MV-4-11 (cell line): ENCODE data around the gene IAH1.

Source experiments
- DNase-seq: peaks from one replicate; lab custom pipeline; 2025; lab: John Stamatoyannopoulos, UW

The IAH1 gene

GRCh38 chr2:9474361-9475057 lies at the start of gene IAH1:
Gene IAH1 (plus strand): TSS chr2:9474551. CDS start chr2:9474567, 16 bp downstream.
- peak; percentile 31 for DNase-seq

- DNase-seq: no peak
These were observed 45.3 kb upstream of the IAH1 start for GRCh38 chr2:9428965-9429577.

- DNase-seq: no peak
These were observed 43.7 kb upstream of the IAH1 start for GRCh38 chr2:9430316-9431293.

GRCh38 chr2:9434489-9434888 lies 39.9 kb upstream of the IAH1 start:
- no peak for DNase-seq

GRCh38 chr2:9439536-9439935 lies 34.8 kb upstream of the IAH1 start:
- no peak for DNase-seq

GRCh38 chr2:9440058-9440727 lies 34.2 kb upstream of the IAH1 start:
- DNase-seq: no peak

- DNase-seq: no peak
These were observed 32.8 kb upstream of the IAH1 start for GRCh38 chr2:9441556-9441955.

- DNase-seq: no peak
These were observed 30.8 kb upstream of the IAH1 start for GRCh38 chr2:9443526-9443925.

GRCh38 chr2:9445089-9445488 lies 29.3 kb upstream of the IAH1 start:
- DNase-seq: no peak

GRCh38 chr2:9451231-9451630 lies 23.1 kb upstream of the IAH1 start:
- no peak for DNase-seq

GRCh38 chr2:9460441-9461017 lies 13.8 kb upstream of the IAH1 start:
- DNase-seq: no peak

GRCh38 chr2:9461079-9461478 lies 13.3 kb upstream of the IAH1 start:
- DNase-seq: no peak

- no peak for DNase-seq
These were observed 12.0 kb upstream of the IAH1 start for GRCh38 chr2:9462313-9462712.

GRCh38 chr2:9462886-9463697 lies 11.3 kb upstream of the IAH1 start:
- no peak for DNase-seq

- DNase-seq: peak; percentile 80
These were observed 10.7 kb upstream of the IAH1 start for GRCh38 chr2:9463698-9464034.

- DNase-seq: no peak
These were observed 9.2 kb upstream of the IAH1 start for GRCh38 chr2:9465170-9465569.

- DNase-seq: no peak
These were observed 8.1 kb upstream of the IAH1 start for GRCh38 chr2:9466147-9466683.

GRCh38 chr2:9467687-9468086 lies 6.7 kb upstream of the IAH1 start:
- no peak for DNase-seq

- no peak for DNase-seq
These were observed 3.1 kb upstream of the IAH1 start for GRCh38 chr2:9471206-9471605.

GRCh38 chr2:9472511-9472910 lies 1.8 kb upstream of the IAH1 start:
- DNase-seq: no peak
